ENCODE data around the gene PLXDC1.
"Not testable (repeated sequence)": the region's sequence is repeated elsewhere in the genome, so short reads cannot be mapped to it uniquely, and the experiment has no call there.

PLXDC1 gene

DNA sequence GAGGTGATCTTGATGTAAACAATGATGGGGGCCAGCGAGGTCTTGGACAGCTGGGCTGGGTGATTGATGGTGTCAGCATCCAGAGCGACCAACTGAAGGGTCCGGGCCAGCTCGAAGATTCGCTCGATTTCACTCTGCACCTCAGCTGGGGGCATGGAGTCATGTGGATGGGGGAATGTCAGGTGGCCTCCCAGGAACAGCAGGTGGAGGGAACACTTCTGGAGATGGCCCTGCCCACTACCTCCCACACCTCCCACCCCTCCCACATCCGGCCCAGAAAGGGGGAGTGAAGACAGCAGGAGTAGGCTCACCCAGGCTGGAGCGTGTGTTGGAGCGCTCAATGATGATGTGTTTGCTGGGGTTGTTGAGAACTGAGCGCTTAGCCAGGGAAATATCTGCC is 32.3 kb upstream of the PLXDC1 start:
- DNase-seq (ENCODE audit: extremely low spot score, insufficient read length, low read depth) (no peak), FAIRE-seq (no peak)

DNA sequence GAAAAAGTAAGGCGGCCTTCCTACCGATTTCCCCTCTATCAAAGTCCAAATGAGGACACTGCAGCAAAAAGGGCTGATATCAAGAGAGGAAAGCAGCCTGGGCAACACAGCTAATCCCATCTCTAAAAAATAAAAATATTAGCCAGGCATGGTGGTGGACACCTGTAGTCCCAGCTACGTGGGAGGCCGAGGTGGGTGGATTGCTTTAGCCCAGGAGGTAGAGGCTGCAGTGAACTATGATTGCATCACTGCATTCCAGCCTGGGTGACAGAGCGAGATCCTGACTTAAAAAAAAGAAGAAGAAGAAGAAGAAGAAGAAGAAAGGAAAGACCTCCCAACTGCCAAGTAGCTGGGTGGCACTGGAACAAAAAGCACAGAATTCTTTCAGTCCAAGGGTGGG is 31.6 kb upstream of the PLXDC1 start:
- DNase-seq (ENCODE audit: extremely low spot score, insufficient read length, low read depth) (no peak), FAIRE-seq (no peak)

DNA sequence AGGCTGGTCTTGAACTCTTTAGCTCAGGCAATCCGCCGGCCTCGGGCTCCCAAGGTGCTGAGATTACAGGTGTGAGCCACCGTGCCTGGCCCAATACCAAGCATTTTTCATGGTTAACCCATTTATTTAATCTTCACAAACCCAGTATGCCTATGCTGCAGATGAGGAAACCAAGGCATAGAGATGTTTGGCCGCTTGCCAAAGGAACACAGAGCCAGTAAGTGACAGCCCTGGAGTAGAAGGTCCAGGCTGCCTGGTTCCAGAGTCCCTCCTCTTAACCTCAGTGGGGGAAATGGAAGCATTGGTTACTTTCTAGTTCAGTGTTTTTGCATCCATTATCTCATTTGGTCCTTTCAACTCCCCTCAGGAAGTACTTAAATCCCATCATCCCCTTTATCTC is 29.9 kb upstream of the PLXDC1 start:
- DNase-seq (ENCODE audit: extremely low spot score, insufficient read length, low read depth) (no peak), FAIRE-seq (no peak)

DNA sequence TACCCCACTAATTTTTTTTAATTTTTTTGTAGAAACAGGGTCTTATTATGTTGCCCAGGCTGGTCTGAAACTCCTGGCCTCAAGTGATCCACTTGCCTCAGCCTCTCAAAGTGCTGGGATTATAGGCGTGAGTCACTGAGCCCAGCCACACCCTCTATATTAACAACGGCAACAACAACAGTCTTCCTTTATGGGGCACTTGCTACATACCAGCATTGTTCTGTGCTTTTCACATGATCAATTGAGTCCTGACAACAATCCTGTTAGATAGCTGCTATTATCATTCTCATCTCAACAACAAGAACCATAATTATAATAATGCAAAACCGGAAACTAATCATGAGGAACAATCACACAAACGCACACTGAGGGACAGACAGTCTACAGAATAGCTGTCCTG is 27.1 kb upstream of the PLXDC1 start:
- DNase-seq (ENCODE audit: extremely low spot score, insufficient read length, low read depth): no peak
- FAIRE-seq: no peak

DNA sequence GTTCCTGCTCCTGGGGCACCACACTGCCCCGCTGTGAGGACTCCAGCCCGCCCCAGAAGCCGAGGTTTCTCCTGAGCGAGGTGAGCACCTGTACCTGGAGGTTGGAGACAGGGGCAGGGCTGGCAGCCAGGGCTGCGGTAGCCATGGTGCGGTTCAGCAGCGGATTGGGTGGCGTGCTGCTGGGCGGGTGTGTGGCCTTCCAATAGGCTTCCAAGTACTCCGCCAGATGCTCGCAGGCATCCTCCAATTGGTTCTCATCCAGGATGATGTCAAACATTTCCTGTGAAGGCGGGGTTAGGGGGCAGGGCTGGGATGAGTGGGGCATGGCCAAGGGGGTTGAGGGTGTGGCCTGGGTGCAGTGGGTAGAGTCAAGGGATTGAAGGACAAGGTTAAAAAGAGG is 25.8 kb upstream of the PLXDC1 start:
- no peak for DNase-seq (ENCODE audit: extremely low spot score, insufficient read length, low read depth)
- no peak for FAIRE-seq

DNA sequence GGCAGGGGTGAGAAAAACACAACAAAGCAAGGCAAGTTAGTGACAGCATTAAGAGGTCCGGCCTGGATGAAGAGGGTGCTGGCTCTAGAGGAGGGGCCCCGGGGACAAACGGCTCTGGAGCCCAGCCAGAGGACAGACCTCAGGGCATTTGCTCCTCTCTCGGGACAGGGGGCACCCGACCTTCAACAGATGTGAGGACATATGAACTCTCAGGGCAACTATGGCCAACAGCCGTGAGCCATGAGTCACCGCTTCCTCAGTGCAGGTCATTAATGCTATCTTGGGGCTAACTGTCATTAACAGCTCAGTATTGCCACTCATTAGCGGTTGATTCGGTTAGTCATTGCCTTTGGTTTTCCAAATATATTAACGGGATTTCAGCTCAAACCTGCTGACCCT is 24.3 kb upstream of the PLXDC1 start:
- FAIRE-seq (no peak), DNase-seq (ENCODE audit: extremely low spot score, insufficient read length, low read depth) (no peak)

DNA sequence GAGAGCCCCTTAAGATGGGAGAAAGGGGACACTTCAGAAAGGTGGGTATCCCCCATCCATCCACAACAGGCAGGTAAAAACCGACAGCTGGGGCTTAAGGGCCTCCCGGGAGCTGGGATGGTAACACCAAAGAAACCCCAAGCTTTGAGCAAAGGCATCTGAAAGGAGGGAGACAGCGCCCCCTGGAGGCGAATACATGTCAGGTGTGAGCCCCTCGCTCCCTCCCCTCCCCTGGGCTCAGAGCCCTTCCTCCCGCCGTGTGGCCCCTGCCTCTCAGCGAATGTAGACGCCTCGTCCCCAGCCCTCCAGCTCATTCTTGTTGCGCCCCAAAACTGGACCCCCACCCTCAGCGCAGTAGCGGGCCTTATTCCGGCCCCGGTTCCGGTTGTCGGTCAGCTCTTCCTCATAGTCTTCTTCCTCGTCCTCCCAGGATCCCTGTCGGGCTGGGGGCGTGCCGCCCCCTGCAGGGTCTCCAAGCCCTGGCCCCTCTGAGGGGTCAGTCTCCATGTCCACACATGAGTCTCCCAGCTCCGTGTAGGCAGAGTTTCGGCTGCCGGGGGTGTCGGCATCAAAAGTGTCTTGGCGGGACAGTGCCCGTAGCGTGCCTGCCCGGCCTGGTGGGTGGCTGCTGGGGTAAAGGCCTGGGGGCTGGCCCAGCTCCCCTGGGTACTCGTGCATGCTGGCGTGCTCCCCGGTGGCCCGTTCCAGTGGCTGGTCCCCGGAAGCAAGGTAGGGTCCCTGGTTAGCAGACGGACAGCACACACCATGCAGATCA is 23.7 kb upstream of the PLXDC1 start:
- DNase-seq (ENCODE audit: extremely low spot score, insufficient read length, low read depth): peak; percentile 69
- peak; percentile 71 for FAIRE-seq

DNA sequence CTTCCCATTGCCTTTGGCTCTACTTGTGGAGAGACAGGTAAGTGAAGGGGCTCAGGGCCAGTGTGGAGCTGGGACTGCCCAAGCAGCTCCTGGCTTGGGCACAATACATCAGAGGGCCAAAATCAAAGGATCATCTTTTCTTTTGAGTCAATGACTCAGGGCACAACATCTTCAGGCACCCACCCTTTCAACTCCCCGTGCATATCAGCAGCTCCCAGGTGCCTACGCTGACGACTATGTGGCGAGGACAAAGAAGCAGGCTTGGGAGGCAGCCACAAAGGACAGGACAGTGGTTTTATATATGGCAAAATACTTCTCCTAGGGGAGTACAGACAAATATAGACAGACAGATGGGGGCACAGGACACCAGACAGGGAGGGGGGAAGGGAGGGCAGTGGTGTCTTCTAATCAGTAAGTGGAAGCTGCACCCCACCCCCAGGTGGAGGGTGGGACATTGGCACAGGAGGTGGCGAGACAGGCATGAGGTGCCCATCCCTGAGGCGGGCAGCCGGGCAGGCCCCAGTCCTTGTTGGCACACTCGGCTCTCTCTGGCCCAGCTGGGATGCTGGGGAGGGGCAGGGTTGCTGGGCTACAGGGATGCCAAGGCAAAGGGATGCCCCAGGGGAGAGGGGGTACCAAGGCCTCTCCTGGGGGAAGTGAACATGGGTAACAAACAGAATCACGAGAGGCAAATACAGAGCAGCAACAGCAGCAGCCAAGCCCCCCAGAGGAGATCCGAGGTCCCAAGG is 22.3 kb upstream of the PLXDC1 start:
- no peak for DNase-seq (ENCODE audit: extremely low spot score, insufficient read length, low read depth)
- no peak for FAIRE-seq

DNA sequence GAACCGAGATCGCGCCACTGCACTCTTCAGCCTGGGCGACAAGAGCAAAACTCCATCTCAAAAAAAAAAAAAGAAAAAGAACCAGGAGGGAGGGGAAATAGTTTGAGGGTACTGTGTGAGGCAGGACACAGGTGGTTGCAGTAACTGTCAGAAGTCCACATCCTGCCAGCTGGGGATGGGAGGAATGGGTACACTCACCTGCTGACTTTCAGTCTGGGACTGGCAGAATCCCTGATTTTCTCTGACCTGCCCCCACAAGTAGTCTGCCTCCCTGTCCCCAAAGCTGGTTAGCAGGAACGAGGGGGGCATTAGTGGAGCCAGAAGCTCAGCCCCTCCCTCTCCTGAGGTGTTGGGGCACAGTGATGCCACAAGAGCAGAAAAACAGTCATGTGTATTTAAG is 21.6 kb upstream of the PLXDC1 start:
- no peak for DNase-seq (ENCODE audit: extremely low spot score, insufficient read length, low read depth)
- FAIRE-seq: no peak

DNA sequence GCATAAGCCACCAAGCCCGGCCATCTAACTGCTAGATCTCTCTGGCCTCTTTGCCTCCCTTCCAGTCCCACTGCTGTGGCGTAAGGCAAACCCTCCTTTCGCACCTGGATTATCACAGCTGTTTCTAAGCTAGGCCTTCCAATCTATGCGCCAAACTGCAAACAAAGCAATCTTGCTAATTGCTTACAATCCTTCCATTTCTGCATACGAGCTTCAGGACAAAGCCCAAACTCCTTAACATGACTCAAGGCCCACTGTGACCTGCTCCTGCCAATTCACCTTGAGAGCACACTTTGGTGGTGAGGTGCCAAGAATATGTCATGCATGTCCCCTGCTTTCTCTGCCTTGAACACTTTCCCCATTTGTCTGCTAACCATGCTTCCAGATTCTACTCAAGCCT is 20.5 kb upstream of the PLXDC1 start:
- no peak for DNase-seq (ENCODE audit: extremely low spot score, insufficient read length, low read depth)
- no peak for FAIRE-seq

DNA sequence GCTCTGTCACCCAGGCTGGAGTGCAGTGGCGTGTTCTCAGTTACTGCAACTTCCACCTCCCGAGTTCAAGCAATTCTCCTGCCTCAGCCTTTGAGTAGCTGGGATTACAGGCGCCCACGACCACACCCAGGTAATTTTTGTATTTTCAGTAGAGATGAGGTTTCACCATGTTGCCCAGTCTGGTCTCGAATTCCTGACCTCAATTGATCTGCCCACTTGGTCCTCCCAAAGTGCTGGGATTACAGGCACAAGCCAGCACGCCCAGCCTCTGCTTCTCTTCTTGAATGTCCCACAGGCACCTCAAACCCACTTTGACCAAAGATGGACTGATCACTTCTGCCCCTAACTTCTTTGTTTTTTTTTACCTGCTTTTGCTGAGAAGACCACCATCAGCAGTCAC is 19.1 kb upstream of the PLXDC1 start:
- DNase-seq (ENCODE audit: extremely low spot score, insufficient read length, low read depth) (no peak), FAIRE-seq (no peak)

DNA sequence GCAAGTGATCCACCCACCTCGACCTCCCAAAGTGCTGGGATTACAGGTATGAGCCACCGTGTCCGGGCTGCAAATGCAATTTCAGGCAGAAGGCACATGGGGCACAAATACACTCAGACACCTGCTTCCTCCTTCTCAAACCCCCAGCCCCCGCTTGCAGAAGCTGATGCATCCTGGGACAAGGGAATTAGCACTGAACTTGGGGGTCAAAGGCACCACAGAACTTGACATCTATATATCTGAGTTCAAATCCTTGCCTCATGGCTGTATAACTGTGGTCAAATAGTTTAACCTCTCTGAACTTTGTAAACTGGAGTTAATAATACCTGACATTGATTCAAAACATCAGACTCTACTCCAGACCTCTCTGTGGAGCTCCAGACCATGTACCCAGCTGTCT is 18.7 kb upstream of the PLXDC1 start:
- FAIRE-seq (no peak), DNase-seq (ENCODE audit: extremely low spot score, insufficient read length, low read depth) (no peak)

DNA sequence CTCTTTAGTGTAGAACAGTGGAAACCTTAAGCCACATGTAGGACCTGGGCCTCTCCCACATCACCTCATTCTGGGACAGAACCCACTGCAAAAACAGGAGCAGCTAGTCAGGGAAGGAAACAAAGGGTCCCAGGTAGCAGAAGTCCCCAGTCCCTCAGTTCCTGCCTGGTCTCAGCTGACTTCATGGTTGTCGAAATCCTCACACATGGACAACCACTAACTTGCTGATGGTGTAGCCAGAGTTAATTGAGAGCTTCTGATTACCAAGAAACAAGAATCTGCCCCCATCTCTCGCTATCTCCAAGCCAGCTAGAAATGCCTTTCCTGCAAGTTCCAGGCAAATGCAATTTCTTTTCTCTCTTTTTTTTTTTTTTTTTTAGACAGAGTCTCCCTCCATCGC is 18.1 kb upstream of the PLXDC1 start:
- FAIRE-seq (no peak), DNase-seq (ENCODE audit: extremely low spot score, insufficient read length, low read depth) (no peak)

DNA sequence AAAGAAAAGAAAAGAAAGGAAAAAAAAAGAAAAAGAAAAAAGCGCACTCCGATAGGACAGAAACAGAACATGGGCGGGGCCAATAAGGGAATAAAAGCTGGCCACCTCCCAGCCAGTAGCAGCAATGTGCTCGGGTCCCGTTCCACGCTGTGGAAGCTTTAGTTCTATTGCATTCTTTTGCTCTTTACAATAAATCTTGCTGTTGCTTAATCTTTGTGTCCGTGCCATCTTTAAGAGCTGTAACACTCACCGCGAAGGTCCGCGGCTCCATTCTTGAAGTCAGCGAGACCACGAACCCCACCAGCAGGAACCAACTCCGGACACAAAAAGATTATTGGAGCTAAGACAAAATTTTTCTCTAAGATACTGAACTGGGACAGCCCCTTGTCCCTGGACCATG is 17.7 kb upstream of the PLXDC1 start:
- FAIRE-seq (no peak), DNase-seq (ENCODE audit: extremely low spot score, insufficient read length, low read depth) (no peak)

DNA sequence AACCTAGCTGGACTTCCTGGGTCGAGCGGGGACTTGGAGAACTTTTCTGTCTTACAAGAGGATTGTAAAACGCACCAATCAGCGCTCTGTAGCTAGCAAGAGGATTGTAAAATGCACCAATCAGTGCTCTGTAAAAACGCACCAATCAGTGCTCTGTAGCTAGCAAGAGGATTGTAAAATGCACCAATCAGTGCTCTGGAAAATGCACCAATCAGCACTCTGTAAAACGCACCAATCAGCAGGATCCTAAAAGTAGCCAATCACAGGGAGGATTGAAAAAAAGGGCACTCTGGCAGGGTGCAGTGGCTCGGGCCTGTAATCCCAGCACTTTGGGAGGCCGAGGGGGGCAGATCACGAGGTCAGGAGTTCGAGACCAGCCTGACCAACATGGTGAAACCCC is 17.1 kb upstream of the PLXDC1 start:
- DNase-seq (ENCODE audit: extremely low spot score, insufficient read length, low read depth); FAIRE-seq: not testable (repeated sequence)

DNA sequence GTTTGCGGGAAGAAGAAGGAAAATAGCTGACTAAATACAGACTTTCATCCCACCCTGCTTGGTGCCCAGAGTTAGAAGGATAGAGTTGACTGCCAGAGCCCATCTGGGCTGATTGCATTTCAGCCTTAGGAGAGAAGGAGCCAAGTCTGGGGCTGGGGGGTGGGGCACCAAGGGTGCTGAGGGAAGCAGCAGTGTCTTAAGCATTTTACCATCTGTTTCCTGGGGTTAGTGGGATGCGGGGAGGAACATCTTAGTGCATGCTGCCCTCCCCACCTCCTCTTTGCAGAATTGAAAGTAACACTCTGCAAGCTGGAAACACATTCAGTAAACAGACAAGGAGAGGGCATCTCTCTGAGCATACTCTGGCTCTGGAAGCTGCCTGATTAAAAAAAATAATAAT is 16.0 kb upstream of the PLXDC1 start:
- FAIRE-seq (peak; percentile 74), DNase-seq (ENCODE audit: extremely low spot score, insufficient read length, low read depth) (no peak)

DNA sequence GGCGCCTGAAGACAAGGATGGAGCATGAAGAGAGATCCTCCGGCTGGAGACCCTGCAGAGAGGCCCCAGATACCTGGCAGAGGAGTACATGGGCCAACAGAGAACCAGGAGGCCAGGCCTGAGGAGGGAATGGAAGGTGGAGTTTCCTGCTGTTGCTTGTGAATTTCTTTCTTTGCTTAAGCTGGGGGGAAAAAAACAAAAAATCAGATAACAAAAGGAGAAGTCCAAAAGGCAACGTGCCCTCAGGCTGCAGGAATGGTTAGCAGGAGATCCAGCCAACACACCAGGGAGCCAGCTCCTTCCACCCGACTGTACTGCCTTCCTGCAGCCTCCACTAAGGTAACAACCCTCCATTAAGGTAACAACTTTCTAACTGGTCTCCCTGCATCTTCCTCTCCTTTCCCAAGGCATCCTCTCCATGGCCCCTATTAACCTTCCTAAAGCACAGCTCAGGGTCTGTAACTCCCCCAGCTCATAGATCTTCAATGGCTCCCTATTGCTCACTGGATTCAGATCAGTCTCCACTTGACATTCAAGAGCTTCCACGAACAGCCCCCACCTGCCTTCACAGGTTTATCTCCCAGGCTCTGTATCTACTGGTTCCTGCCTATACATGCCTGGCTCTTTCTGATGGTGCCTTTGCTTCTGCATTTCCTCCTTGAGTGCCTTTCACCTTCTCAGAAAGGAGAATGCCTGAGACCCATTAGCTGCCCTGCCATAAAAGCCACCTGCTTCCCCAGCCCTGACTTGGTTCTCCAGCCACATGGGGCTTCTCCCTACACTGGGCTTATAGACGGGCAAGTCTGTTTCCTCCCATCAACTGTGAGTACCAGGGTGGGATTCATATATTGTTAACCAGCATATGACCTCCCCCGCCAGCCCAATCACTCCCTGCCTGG is 15.2 kb upstream of the PLXDC1 start:
- FAIRE-seq (no peak), DNase-seq (ENCODE audit: extremely low spot score, insufficient read length, low read depth) (no peak)

DNA sequence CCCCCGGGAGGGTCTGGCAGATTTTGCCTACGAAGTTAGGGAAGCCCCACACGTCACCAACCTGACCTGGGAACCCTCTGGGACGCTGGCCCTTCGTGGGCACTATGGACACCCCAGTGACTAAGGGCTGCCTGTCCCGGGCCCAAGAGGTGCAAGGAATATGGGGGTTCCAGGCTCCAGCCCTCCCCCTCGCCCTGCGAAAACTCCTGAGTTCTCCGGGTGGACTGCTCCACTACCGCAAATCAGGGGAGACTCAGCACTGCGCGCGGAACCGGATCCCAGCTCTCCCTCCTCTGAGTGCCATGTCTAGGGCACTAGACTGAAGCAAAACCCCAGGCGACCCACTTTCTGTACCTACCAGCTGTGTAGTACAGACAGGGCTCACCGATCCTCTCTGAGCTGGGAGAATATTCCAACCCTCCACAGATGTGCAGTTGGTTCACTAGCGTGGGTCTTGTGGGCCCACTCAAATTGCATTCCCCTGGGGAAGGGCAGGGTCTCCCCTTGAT is 14.5 kb upstream of the PLXDC1 start, which contains the start of gene ARL5C:
ARL5C (minus strand) TSS at position 321 of the 509 bp plus-strand sequence. CDS start 401 bp downstream, outside the sequence.
- FAIRE-seq: no peak

DNA sequence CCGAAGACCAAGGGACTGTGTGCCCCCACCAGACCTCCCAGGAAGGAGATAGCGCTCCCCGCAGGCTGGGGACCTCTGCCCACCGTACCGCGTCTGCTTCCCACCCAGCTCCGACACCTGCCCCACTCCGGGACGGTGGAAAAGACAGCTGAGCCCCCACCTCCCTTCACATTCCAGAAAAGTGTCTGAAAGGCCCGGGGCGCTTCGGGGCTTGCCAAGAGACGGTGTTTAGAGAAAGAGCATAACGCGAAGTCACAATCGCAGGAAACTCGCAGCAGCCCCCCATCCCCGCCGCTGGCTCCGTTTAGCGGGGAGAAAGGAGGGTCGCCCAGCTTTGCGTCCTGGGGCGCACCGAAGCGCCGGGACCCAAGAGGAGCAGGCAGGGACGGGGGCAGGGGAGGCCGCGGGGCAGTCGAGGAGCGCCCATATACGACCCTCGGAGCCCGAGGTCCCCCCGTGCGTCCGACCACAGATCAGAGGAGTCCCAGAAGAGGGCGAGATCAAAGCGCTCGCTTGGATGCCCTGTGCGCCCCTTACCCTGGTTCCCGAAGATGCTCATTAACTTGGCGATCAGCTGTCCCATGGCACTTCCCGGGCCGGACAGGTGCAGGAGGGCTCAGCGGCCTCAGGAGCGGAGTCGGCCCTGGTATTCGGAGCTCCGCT is 13.9 kb upstream of the PLXDC1 start:
- DNase-seq (ENCODE audit: extremely low spot score, insufficient read length, low read depth) (no peak), FAIRE-seq (no peak)

More for the DNA sequence above, 14.5 kb upstream of the PLXDC1 start, which contains the start of gene ARL5C:
- DNase-seq (ENCODE audit: extremely low spot score, insufficient read length, low read depth): no peak

DNA sequence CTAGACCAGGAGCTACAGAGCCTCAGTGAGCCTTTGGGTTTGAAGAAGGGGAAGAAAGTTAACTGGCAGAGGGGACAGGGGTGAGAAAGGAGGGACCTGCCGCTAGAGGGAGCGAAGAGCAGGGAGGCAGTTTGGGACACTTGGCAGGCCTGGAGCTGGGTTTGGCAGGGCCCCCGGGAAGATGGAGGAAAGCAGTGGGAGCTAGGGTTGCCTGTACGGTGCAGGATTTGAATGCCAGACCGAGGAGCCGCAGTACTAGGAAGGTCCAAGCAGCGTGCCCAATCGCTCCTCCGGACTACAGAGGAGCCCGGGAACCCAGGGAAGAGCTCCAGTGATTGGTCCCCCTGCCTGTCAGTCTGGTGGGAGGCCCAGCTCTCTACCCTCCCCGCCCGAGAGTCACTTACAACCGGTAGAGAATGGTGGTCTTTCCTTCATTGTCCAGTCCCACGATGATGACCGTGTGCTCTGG is 13.3 kb upstream of the PLXDC1 start:
- FAIRE-seq: peak; percentile 89
- DNase-seq (ENCODE audit: extremely low spot score, insufficient read length, low read depth): peak; percentile 95

Data from GM18507 (cell line).